K562 (cell line): ENCODE measurements around the gene NUP210. TPM values are rescaled to one million over a fixed set of nuclear protein-coding genes. Genes with fewer than 3 reads are reported as not detected.

Source experiments
- ATAC-seq: fragments of 200-7000 bp; cut with Tn5 transposase; 3 replicates; pipeline ENCODE4 v1.9.1; 2020; ENCODE audit warnings: moderate library complexity
- BruUV-seq: library from RNA; stranded (reverse); fragments of 400-500 nt; replicated peaks from 2 replicates; lab custom pipeline; 2021; lab: Mats Ljungman, UMichigan
- CTCF ChIA-PET: fragments of 300-600 bp; formaldehyde crosslinking; extraction: SDS; loops from one replicate; lab custom pipeline; 2021; ENCODE audit warnings: low intra/inter-chr PET ratio; lab: Yijun Ruan, JAX
- POLR2A ChIA-PET: fragments of 300-600, 350-650 bp; sonication (Branson Sonifier 250); formaldehyde crosslinking; extraction: SDS; loops from one replicate; lab custom pipeline; 2021; ENCODE audit warnings: antibody characterized with exemption, inconsistent platforms; lab: Yijun Ruan, JAX
- DNase-seq, 4 experiments: peaks; one replicate each; pipeline versions ENCODE4 v3.0.0 to v3.0.0-alpha.2; 2011 to 2018; ENCODE audit warnings: low spot score in 3 of 4, mixed read lengths in 3 of 4; ENCODE audit errors: extremely low read depth in 1 of 4
- FAIRE-seq: peaks from 2 replicates; lab custom pipeline; 2011; peaks lifted over from hg19 to GRCh38; lab: Jason Lieb, UNC
- H2AFZ ChIP-seq: 2 replicates; pipeline ENCODE4 v1.6.0; 2011; ENCODE audit warnings: low read depth, low read length, control low read depth, inconsistent platforms
- H3K27ac ChIP-seq: fragments of 200-600 bp; 3 replicates; pipeline ENCODE4 v1.8.0; 2011; ENCODE audit warnings: low read depth, mild to moderate bottlenecking, control low read depth, inconsistent platforms, low read length, moderate library complexity, mixed read lengths; ENCODE audit errors: extremely low read depth
- H3K27me3 ChIP-seq, 2 experiments: fragments of 300-600 bp in 1 of 2; 2 replicates in 1 of 2; 3 replicates in 1 of 2; pipeline versions ENCODE4 v1.6.0 to v1.8.0; 2011; ENCODE audit warnings: inconsistent platforms in 2 of 2, low read length in 2 of 2, mild to moderate bottlenecking in 1 of 2, mixed read lengths in 1 of 2, moderate library complexity in 1 of 2; ENCODE audit not compliant: control insufficient read depth in 2 of 2, insufficient read depth in 2 of 2
- H3K36me3 ChIP-seq: fragments of 300-600 bp; 3 replicates; pipeline ENCODE4 v1.8.0; 2011; ENCODE audit warnings: mild to moderate bottlenecking, low read length, inconsistent platforms; ENCODE audit not compliant: control insufficient read depth, insufficient read depth
- H3K4me1 ChIP-seq, 2 experiments: fragments of 200-600 bp in 1 of 2; replicated peaks in 1 of 2; 2 replicates in 1 of 2; 3 replicates in 1 of 2; pipeline versions ENCODE4 v1.5.1 to v1.8.0; 2011; ENCODE audit warnings: inconsistent platforms in 2 of 2, low read length in 2 of 2, mild to moderate bottlenecking in 1 of 2, mixed read lengths in 1 of 2, moderate library complexity in 1 of 2; ENCODE audit not compliant: control insufficient read depth in 2 of 2, insufficient read depth in 2 of 2
- H3K4me2 ChIP-seq: 2 replicates; pipeline ENCODE4 v1.6.1; 2011; ENCODE audit warnings: low read length, control low read depth, inconsistent platforms, mixed read lengths; ENCODE audit not compliant: insufficient read depth
- H3K4me3 ChIP-seq: fragments of 200-600 bp; sonication (generic), shearing (Covaris generic); 2 replicates; pipeline ENCODE4 v1.5.1; 2016; ENCODE audit warnings: control low read depth, inconsistent platforms
- H3K79me2 ChIP-seq: fragments of 200-600 bp; 3 replicates; pipeline ENCODE4 v1.8.0; 2011; ENCODE audit warnings: low read length, inconsistent platforms; ENCODE audit not compliant: control insufficient read depth, insufficient read depth
- H3K9ac ChIP-seq, 2 experiments: 2 replicates each; pipeline versions ENCODE4 v1.6.0 to v1.6.1; 2011; ENCODE audit warnings: low read depth in 2 of 2, low read length in 2 of 2, control low read depth in 1 of 2, inconsistent platforms in 1 of 2, mild to moderate bottlenecking in 1 of 2, mixed read lengths in 1 of 2; ENCODE audit not compliant: insufficient read depth in 1 of 2
- H3K9me1 ChIP-seq: one replicate; pipeline ENCODE4 v1.6.0; 2011; ENCODE audit warnings: inconsistent platforms, mild to moderate bottlenecking, low read length, moderate library complexity; ENCODE audit not compliant: control insufficient read depth, insufficient read depth
- H3K9me3 ChIP-seq: replicated peaks from 2 replicates; pipeline ENCODE4 v1.5.1; 2011; ENCODE audit warnings: low read depth, low read length, inconsistent platforms; ENCODE audit not compliant: control insufficient read depth, insufficient read depth
- H4K20me1 ChIP-seq: replicated peaks from 2 replicates; pipeline ENCODE4 v1.6.1; 2011; ENCODE audit warnings: low read length, inconsistent platforms, mixed read lengths; ENCODE audit not compliant: control insufficient read depth, insufficient read depth
- NR4A1 ChIP-seq, 2 experiments: fragments of 250-450 bp in 1 of 2; fragments of 450-650 bp in 1 of 2; sonication (Bioruptor Pico) in 1 of 2; IDR thresholded peaks; 2 replicates each; pipeline versions ENCODE4 v1.4.0 to v1.6.1; 2016 to 2020; ENCODE audit warnings: mild to moderate bottlenecking in 2 of 2, missing compliant biosample characterization in 1 of 2, missing genetic modification characterization in 1 of 2, moderate library complexity in 1 of 2
- SPI1 ChIP-seq: IDR thresholded peaks from 2 replicates; pipeline ENCODE4 v1.6.1; 2011; ENCODE audit warnings: low read depth, low read length, control low read depth, borderline replicate concordance
- WGBS: fragments of 100-300 bp; shearing (Covaris generic); methylation state at CpG from one replicate; pipeline ENCODE4 v1.1.6; 2016; ENCODE audit warnings: low coverage, mixed read lengths; ENCODE audit not compliant: insufficient coverage; ENCODE audit errors: missing lambda C conversion rate; 5-methylcytosine and 5-hydroxymethylcytosine counted together
- in situ Hi-C: fragments of 300-500 bp; cut with MboI; formaldehyde crosslinking; loops from 4 replicates; pipeline ENCODE4 v1.15.0; 2018; ENCODE audit warnings: inconsistent platforms, mixed read lengths
- intact Hi-C: fragments of 100-400 bp; cut with micrococcal nuclease; formaldehyde crosslinking; loops from 2 replicates; pipeline ENCODE4 v1.14.2; 2022
- polyA plus RNA-seq, 8 experiments: library from polyadenylated mRNA; depleted of rRNA in 4 of 8; stranded (reverse) in 5 of 8; unstranded in 3 of 8; fragments of >200 nt; fragmentation: Nextera tagmentation in 2 of 8; fragmentation: Illumina TruSeq in 1 of 8; extraction: Ambion mirVana in 2 of 8; extraction: Trizol in 1 of 8; gene quantifications; 2 replicates each; pipeline versions ENCODE4 v1.2.1 to v1.2.3, GENCODE V29; 2011 to 2014; ENCODE audit warnings: inconsistent platforms in 1 of 8, missing spikeins in 1 of 8
- total RNA-seq, 7 experiments: library from RNA; depleted of rRNA in 6 of 7; stranded (reverse); fragments of >200 nt in 6 of 7; fragmentation: Illumina TruSeq in 2 of 7; extraction: Trizol in 2 of 7; gene quantifications; 2 replicates each; pipeline versions ENCODE4 v1.2.1 to v1.2.3, GENCODE V29; 2011 to 2021; ENCODE audit warnings: low replicate concordance in 1 of 7

Gene NUP210
- total and polyA plus RNA-seq, 9 of the 15 experiments (the other 6 are each of a cell fraction or from before 2014, with no cell fraction given), result 1.2 to 138 (median 44.0) TPM

DNA sequence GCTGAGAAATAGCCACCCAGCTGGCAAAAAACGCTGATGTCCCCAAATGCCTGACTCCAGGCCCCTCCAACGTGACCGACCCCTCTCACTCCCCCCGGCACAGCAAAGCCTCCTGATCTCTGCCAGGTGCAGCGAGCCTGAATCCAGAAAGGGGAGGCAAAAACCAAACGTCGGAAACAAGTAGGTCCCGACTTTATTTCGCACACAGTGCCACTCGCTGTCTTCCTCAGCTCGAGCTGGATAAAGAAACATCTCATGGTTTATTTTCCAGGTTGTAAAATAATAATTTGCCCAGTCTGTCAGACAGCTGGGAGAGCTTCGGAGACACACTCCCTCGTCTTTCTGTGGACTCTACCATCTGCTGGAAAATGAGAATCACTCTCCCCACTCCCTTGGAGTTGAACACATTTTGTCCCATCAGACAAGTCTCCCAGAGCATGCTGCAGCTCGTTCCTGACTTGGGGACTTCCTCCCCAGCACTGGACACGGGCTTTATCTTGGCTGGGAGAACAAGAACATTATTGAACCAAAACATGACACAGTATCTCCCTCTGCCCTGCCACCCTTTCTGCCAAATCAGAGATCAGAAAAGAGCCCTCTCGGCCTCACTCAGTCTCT is 142.8 kb downstream of the NUP210 start:
- WGBS, result 3% methylated on average over 16 of the region's 16 CpGs
- Histone ChIP-seq H3K36me3 (no peaks in the 10 kb centered on the region), H3K9me3 (no peaks in the 10 kb centered on the region), H3K4me2 (no peak overlapping the region), H3K4me3 (no peak overlapping the region), H3K27ac (no peak overlapping the region), H3K27me3 (peaks cover 51 to 93% of the 10 kb centered on the region in 2 experiments)
- intact Hi-C loops, result no loop called here
- FAIRE-seq, result peak; percentile 32
- TF ChIP-seq NR4A1 (CRISPR knock-in tag; IDR thresholded peaks at IDR 0.05), result no peak
- no peak for TF ChIP-seq NR4A1 (tag; IDR thresholded peaks at IDR 0.05)
- TF ChIP-seq SPI1, result peak; percentile 43; the same call in 1 of the 2 replicates
- TF ChIP-seq, all 486 proteins: peak for 1
- Histone ChIP-seq H3K9me1 (no peaks in the 10 kb centered on the region), H2AFZ (no peak overlapping the region), H3K79me2 (no peaks in the 10 kb centered on the region), H3K4me1 (peaks cover 2 to 24% of the 10 kb centered on the region in 2 experiments; a peak in 3 of 5 replicates), H3K9ac (no peak overlapping the region), H4K20me1 (peaks cover 30% of the 10 kb centered on the region)
- CTCF ChIA-PET, result no interaction called here
- no peak for DNase-seq
- BruUV-seq, result no TSS peak
- in situ Hi-C loops, result no loop called here
- POLR2A ChIA-PET, result interaction anchor here (0.6 to 0.8 kb wide), 3 partner anchors 60 to 1358 kb away, joined by 3 to 4 read pairs (median 3); no protein-coding TSS in a partner anchor
- no peak for ATAC-seq
